ENCODE measurements around the gene KRT37.

The KRT37 gene

DNA sequence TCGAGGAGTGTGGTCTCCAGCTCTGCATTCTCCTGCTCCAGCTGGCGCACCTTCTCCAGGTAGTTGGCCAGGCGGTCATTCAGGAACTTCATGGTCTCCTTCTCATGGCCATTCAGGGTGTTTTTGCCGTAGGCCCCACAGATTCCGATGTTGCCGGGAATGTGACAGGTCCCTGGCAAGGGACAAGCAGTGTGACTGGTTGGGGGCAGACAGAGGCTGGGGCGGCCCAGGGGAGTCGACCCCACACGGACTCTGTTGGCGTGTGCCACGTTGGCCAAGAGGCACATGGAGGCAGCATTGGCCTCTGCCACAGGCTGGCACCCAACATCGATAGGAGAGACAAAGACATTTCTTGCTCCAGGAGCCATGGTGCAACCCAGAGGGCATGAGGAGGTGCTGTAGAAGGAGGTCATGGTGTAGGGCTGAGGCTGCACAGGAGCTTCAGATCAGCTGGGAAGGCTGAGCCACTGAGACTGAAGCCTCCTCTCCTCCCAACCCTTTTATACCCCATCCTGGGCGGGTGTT lies at the start of gene KRT37:
Gene KRT37, minus strand, starts transcription at position 475 of the 525 bp plus-strand sequence. Its CDS starts 62 bp downstream, at position 413.
- no peak for DNase-seq (ENCODE audit: extremely low spot score)
- CTCF ChIA-PET, result interaction anchor here (1.6 kb wide), 1 partner anchor 12 kb away, joined by 3 read pairs; no protein-coding TSS in a partner anchor
- POLR2A ChIA-PET, result no interaction called here
- no peak for TF ChIP-seq FOXK2 (IDR thresholded peaks at IDR 0.05)
- TF ChIP-seq FOXM1 (IDR thresholded peaks at IDR 0.05; ENCODE audit: borderline replicate concordance), result no peak
- no peak for TF ChIP-seq LEF1 (IDR thresholded peaks at IDR 0.05; ENCODE audit: borderline replicate concordance)
- no peak for TF ChIP-seq L3MBTL2 (conservative IDR thresholded peaks at IDR 0.05)
- TF ChIP-seq TARDBP (IDR thresholded peaks at IDR 0.05), result no peak
- TF ChIP-seq BHLHE40 (IDR thresholded peaks at IDR 0.05; ENCODE audit: borderline replicate concordance), result no peak
- no peak for TF ChIP-seq ARNT (IDR thresholded peaks at IDR 0.05)
- no peak for TF ChIP-seq ELF4 (IDR thresholded peaks at IDR 0.05)
- no peak for TF ChIP-seq SP1 (IDR thresholded peaks at IDR 0.05)
- TF ChIP-seq SUZ12 (IDR thresholded peaks at IDR 0.05), result no peak

DNA sequence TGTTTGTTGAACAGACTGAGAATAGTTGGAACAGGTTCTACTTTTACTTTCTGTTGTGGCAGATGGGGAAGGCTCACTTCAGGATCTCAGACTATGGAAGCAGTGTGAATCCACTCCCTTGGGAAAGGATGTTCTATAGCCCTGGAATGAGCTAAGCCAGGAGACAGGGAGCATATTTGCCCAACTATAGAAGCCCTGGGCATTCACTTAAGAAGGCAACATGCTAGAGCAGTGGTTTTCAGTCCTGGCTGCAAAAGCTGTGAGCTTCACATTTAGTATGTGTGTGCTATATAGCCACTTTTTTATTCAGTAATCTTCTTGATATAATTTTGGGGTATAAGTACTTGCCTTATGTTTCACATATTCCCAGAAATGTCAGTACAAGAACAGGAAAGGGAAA lies 44.0 kb upstream of the KRT37 start:
- TF ChIP-seq FOXK2 (IDR thresholded peaks at IDR 0.05), result no peak
- no peak for TF ChIP-seq FOXA1 (IDR thresholded peaks at IDR 0.05)
- TF ChIP-seq CTBP1 (IDR thresholded peaks at IDR 0.05; ENCODE audit: borderline replicate concordance), result no peak
- TF ChIP-seq ZNF384 (IDR thresholded peaks at IDR 0.05), result no peak
- TF ChIP-seq TARDBP (IDR thresholded peaks at IDR 0.05), result no peak
- no peak for TF ChIP-seq L3MBTL2 (conservative IDR thresholded peaks at IDR 0.05)
- TF ChIP-seq, protein P1, sequence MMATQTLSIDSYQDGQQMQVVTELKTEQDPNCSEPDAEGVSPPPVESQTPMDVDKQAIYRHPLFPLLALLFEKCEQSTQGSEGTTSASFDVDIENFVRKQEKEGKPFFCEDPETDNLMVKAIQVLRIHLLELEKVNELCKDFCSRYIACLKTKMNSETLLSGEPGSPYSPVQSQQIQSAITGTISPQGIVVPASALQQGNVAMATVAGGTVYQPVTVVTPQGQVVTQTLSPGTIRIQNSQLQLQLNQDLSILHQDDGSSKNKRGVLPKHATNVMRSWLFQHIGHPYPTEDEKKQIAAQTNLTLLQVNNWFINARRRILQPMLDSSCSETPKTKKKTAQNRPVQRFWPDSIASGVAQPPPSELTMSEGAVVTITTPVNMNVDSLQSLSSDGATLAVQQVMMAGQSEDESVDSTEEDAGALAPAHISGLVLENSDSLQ (IDR thresholded peaks at IDR 0.05), result no peak
- no peak for TF ChIP-seq HDGF (IDR thresholded peaks at IDR 0.05; ENCODE audit: borderline replicate concordance)
- no peak for TF ChIP-seq SP1 (IDR thresholded peaks at IDR 0.05)
- TF ChIP-seq ELF4 (IDR thresholded peaks at IDR 0.05), result no peak
- TF ChIP-seq ARNT (IDR thresholded peaks at IDR 0.05), result no peak
- no peak for TF ChIP-seq SUZ12 (IDR thresholded peaks at IDR 0.05)
- no peak for TF ChIP-seq FOXM1 (IDR thresholded peaks at IDR 0.05; ENCODE audit: borderline replicate concordance)
- no peak for TF ChIP-seq NFRKB (IDR thresholded peaks at IDR 0.05)
- TF ChIP-seq LEF1 (IDR thresholded peaks at IDR 0.05; ENCODE audit: borderline replicate concordance), result no peak
- no peak for TF ChIP-seq BHLHE40 (IDR thresholded peaks at IDR 0.05; ENCODE audit: borderline replicate concordance)
- ChIA-PET POLR2A (no interaction called here), CTCF (no interaction called here)
- DNase-seq (ENCODE audit: extremely low spot score), result no peak

DNA sequence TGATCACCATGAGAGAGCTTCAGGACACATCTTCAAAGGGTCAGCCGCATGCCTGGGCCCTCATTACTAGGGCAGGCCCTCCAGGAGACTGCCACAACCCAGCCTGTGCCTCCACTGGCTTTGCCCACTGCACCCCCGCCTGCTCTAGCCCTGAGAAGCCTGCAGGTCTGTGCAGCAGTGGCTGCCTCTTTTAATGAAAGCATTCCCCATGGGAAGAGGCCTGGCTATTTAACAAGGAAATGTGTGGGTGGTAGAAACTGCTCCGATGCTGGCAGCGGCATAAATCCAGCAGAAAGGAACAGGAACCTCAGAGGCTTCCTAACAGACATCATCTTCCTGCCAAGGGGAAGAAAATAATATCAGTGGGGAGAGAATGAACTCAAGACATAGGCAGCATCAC lies 43.2 kb upstream of the KRT37 start:
- CTCF ChIA-PET, result no interaction called here
- no peak for DNase-seq (ENCODE audit: extremely low spot score)
- POLR2A ChIA-PET, result no interaction called here
- TF ChIP-seq TARDBP (IDR thresholded peaks at IDR 0.05) (no peak), SUZ12 (IDR thresholded peaks at IDR 0.05) (no peak), FOXM1 (IDR thresholded peaks at IDR 0.05; ENCODE audit: borderline replicate concordance) (no peak), L3MBTL2 (conservative IDR thresholded peaks at IDR 0.05) (no peak), HDGF (IDR thresholded peaks at IDR 0.05; ENCODE audit: borderline replicate concordance) (no peak), FOXA1 (IDR thresholded peaks at IDR 0.05) (no peak), NFRKB (IDR thresholded peaks at IDR 0.05) (no peak), ZNF384 (IDR thresholded peaks at IDR 0.05) (no peak), FOXK2 (IDR thresholded peaks at IDR 0.05) (no peak)

DNA sequence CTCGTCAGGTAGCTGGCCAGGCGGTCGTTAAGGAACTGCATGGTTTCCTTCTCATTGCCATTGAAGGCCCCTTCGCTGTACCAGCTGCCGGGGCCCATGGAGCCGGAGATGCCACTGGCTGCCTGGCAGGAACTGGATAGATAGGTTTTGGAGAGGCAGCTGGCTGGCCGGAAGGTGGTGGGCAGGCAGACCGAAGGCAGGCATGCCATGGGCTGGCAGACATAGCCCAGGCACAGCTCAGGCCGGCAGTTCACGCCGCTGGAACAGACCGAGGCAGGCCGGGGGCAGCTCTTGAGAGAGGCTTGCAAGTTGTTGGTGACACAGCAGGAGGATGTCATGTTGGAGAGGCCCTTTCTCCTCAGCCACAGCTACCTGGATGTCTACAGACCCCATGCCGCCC lies 42.6 kb upstream of the KRT37 start, which contains the start of gene KRT32:
Gene KRT32, minus strand, starts transcription at position 399 of the 400 bp plus-strand sequence. Its CDS starts 61 bp downstream, at position 338.
- POLR2A ChIA-PET, result no interaction called here
- DNase-seq (ENCODE audit: extremely low spot score), result no peak
- no peak for TF ChIP-seq FOXM1 (IDR thresholded peaks at IDR 0.05; ENCODE audit: borderline replicate concordance)
- TF ChIP-seq L3MBTL2 (conservative IDR thresholded peaks at IDR 0.05), result no peak
- CTCF ChIA-PET, result no interaction called here

DNA sequence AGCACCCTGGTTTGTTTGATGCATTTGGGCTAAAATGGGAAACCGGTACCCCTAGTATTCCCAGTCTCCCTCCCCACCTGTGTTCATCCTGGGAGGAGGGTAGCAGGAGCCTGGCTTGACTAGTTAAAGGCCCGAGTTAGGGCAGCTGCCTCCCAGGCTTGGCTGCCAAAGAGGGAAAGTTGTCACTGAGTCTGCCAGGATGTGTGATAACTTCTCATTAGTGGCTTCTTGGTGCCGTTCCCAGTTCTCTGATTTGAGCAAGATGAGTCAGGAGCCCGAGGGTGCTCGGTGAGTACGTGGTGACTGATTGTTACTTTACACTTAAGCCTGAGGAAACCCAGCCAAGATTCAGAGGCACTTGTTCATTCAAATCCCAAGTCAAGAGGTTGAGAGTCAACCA lies 40.3 kb upstream of the KRT37 start:
- CTCF ChIA-PET, result no interaction called here
- POLR2A ChIA-PET, result no interaction called here
- TF ChIP-seq ZNF384 (IDR thresholded peaks at IDR 0.05) (no peak), ELF4 (IDR thresholded peaks at IDR 0.05) (no peak), LEF1 (IDR thresholded peaks at IDR 0.05; ENCODE audit: borderline replicate concordance) (no peak)
- no peak for DNase-seq (ENCODE audit: extremely low spot score)

DNA sequence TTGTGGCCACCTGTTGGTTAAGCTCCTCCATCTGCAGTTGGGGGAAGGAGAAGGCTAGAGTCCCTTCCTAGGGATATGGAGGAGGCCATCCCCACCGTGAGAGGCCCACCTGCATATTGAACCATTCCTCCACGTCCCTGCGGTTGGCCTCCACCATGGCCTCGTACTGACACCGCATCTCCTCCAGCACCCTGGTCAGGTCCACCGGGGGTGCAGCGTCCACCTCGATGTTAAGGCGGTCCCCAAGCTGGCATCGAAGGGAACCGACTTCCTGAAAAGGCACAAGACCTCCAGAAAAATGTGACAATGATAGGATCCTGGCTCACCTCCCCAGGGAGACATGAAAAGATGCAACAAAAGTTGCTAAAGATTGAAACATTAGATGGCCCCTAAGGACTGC lies 39.8 kb upstream of the KRT37 start:
- POLR2A ChIA-PET, result no interaction called here
- no peak for DNase-seq (ENCODE audit: extremely low spot score)
- CTCF ChIA-PET, result no interaction called here
- TF ChIP-seq HDGF (IDR thresholded peaks at IDR 0.05; ENCODE audit: borderline replicate concordance) (no peak), NFRKB (IDR thresholded peaks at IDR 0.05) (no peak), TARDBP (IDR thresholded peaks at IDR 0.05) (no peak), ZNF384 (IDR thresholded peaks at IDR 0.05) (no peak), SP1 (IDR thresholded peaks at IDR 0.05) (no peak)

DNA sequence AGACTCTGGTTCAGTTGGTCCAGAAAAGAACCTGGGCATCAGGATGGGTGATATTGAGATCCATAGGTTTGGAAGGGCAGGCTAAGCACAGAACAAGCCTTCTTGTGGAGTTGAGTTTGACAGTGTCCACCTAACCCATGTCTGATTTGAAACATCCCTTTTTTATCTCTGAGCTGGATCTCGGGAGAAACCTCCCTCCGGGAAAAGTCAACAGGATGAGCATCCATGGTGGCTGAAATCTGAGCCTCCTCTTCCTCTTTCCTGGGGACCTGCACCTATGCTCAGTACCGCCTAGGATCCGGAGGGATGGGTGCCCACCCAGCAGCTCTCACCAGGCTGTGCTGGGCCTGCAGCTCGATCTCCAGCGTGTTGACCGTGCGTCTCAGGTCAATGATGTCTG lies 39.4 kb upstream of the KRT37 start:
- ChIA-PET CTCF (no interaction called here), POLR2A (no interaction called here)
- TF ChIP-seq CTBP1 (IDR thresholded peaks at IDR 0.05; ENCODE audit: borderline replicate concordance) (no peak), FOXA1 (IDR thresholded peaks at IDR 0.05) (no peak), FOXM1 (IDR thresholded peaks at IDR 0.05; ENCODE audit: borderline replicate concordance) (no peak), LEF1 (IDR thresholded peaks at IDR 0.05; ENCODE audit: borderline replicate concordance) (no peak), SP1 (IDR thresholded peaks at IDR 0.05) (no peak), FOXK2 (IDR thresholded peaks at IDR 0.05) (no peak), ELF4 (IDR thresholded peaks at IDR 0.05) (no peak), SUZ12 (IDR thresholded peaks at IDR 0.05) (no peak), NFRKB (IDR thresholded peaks at IDR 0.05) (no peak)
- no peak for DNase-seq (ENCODE audit: extremely low spot score)

DNA sequence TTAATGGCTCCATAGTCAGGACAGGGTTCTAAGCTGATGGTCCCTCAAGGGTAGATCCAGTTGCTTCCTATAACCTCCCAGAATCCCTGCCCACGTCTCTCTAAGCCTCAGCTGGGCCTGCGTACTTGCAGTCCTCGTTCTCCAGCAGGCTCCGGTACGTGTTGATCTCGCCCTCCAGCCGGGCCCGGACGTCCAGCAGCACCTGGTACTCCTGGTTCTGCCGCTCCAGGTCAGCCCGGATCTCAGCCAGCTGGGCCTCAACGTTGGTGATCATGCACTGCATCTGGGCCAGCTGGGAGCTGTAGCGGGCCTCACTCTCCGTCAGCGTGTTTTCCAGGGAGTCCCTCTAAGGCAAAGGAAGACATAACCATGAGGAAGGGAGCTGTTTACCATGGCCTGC lies 38.3 kb upstream of the KRT37 start:
- no peak for DNase-seq (ENCODE audit: extremely low spot score)
- ChIA-PET CTCF (interaction anchor here (0.6 kb wide), 1 partner anchor 67 kb away, joined by 3 read pairs; no protein-coding TSS in a partner anchor), POLR2A (no interaction called here)
- TF ChIP-seq NFRKB (IDR thresholded peaks at IDR 0.05), result no peak
- no peak for TF ChIP-seq ARNT (IDR thresholded peaks at IDR 0.05)
- no peak for TF ChIP-seq ZNF384 (IDR thresholded peaks at IDR 0.05)
- no peak for TF ChIP-seq FOXK2 (IDR thresholded peaks at IDR 0.05)
- TF ChIP-seq SP1 (IDR thresholded peaks at IDR 0.05), result no peak
- TF ChIP-seq FOXM1 (IDR thresholded peaks at IDR 0.05; ENCODE audit: borderline replicate concordance), result no peak
- TF ChIP-seq ELF4 (IDR thresholded peaks at IDR 0.05), result no peak
- no peak for TF ChIP-seq L3MBTL2 (conservative IDR thresholded peaks at IDR 0.05)
- TF ChIP-seq FOXA1 (IDR thresholded peaks at IDR 0.05), result no peak
- TF ChIP-seq TARDBP (IDR thresholded peaks at IDR 0.05), result no peak
- no peak for TF ChIP-seq HDGF (IDR thresholded peaks at IDR 0.05; ENCODE audit: borderline replicate concordance)
- TF ChIP-seq, protein P1 (IDR thresholded peaks at IDR 0.05), result no peak
- TF ChIP-seq LEF1 (IDR thresholded peaks at IDR 0.05; ENCODE audit: borderline replicate concordance), result no peak
- TF ChIP-seq SUZ12 (IDR thresholded peaks at IDR 0.05), result no peak
- no peak for TF ChIP-seq BHLHE40 (IDR thresholded peaks at IDR 0.05; ENCODE audit: borderline replicate concordance)
- no peak for TF ChIP-seq CTBP1 (IDR thresholded peaks at IDR 0.05; ENCODE audit: borderline replicate concordance)
